NCI-H510A treated with DMSO at 0.1 percent for 48 hours (cell line): Measurements from ENCODE around the gene TXNDC16.
"Not testable (repeated sequence)": the region's sequence is repeated elsewhere in the genome, so short reads cannot be mapped to it uniquely, and the experiment has no call there.

ENCODE experiments used
- DNase-seq: peaks from one replicate; lab custom pipeline; 2025; lab: John Stamatoyannopoulos, UW

TXNDC16 gene

GRCh38 chr14:52545584-52546317, 6.6 kb downstream of the TXNDC16 start:
- DNase-seq, result no peak

DNA sequence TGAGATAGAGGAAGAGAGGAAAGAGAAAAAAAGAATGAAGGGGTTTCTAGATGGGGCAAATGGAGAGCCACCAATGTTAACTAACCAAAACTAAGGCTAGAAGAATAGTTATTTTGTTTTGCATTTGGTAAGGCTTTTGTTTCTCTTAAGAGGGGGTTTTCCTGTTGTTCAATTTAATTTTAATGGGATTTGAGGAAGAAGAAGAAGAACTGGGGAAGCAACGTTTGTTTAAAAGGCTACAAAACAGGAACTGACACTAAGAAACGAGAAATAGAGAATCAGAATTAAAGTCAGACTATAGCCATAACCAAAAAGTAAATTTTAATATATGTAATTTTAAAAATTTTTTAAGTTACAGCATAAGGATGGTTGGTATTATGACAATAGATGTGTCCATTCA, 13.7 kb downstream of the TXNDC16 start:
- DNase-seq, result no peak

DNA sequence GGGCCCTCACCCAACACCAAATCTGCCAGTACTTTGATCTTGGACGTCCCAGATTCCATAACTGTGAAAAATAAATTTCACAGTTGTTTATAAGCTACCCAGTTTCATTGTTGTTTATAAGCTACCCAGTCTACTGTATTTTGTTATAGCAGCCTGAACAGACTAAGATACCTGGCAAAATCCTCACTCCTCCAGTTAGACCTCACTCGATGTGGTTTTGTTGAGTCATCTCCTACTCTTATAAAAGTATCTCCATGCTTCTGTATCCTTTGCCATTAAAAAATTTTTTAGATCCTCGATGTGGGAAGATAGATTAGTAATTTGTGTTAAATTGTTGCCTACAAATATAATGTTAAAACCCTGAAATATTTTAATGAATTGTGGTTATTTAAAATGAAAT, 16.0 kb downstream of the TXNDC16 start:
- DNase-seq, result no peak

DNA sequence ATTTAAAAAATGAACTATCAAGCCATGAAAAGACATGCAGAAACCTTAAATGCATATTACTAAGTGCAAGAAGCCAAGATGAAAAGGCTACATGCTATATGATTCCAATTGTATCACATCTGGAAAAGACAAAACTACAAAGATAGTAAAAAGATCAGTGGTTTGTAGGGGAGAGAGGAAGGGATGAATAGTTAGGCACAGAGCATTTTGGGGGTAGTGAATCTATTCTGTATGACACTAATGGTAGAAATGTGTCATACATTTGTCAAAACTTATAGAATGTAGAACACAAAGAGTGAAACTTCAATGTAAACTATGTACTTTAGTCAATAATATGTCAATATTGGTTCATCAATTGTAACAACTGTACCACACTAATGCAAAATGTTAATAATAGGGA, 20.8 kb downstream of the TXNDC16 start:
- no peak for DNase-seq

- no peak for DNase-seq
Observed at GRCh38 chr14:52527052-52527451, 25.3 kb downstream of the TXNDC16 start.

DNA sequence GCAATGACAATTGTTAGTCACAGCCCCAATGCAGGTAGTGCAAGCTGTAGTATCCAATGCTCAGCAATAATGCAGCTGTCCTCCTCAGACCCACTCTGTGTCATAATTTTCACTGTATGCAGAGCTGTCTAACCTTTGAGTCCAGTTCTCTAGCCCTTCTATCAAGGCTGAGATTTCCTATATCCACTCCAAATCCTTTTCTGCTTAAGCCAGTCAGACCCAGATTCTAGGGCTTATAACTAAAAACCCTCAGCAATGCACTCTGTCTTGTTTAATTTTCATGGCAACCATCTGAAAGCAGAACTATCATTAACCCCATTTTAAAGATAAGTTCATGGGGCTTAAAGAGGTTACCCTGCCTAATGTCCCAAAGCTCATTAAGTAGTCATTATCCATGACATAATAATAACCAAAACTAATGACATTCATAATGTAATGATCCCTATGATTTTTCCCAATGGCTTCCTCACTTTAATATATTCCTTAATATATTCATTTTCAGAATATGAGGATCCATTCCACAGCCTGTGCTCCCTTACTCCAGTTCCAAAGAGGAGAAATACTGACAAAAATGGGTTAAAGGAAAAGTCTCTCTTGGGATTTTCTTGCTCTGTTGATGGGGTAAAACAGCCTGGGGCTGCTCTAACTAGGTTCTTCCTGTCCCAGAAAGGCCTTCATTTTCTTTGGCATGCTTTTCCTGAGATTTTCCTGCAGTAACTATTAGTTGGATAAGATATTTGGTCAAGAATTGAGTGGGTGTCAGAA, 29.5 kb downstream of the TXNDC16 start:
- no peak for DNase-seq

DNA sequence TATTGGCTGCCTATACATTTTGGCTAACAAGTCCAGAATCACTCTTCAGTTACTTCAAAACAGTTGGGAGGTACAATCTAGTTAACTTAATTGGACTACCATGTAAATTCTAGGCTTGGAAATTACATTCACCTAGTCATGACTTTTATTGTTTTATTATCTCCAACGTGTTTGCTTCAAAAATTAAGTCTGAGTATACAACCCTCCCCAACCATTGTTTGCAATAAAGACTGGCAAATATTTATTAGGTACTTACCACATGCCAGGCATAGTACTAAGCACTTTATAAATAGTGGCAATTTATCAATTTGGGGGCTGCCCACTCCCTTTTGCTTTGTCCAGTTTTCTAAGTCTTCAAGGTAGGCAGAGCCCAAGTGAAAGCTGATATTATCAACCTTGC, 30.3 kb downstream of the TXNDC16 start:
- DNase-seq, result no peak

- no peak for DNase-seq
Observed at GRCh38 chr14:52514046-52514811, 38.1 kb downstream of the TXNDC16 start.

GRCh38 chr14:52513249-52513648, 39.1 kb downstream of the TXNDC16 start:
- no peak for DNase-seq

GRCh38 chr14:52494444-52494843, 57.9 kb downstream of the TXNDC16 start:
- no peak for DNase-seq

GRCh38 chr14:52485350-52485960, 66.8 kb downstream of the TXNDC16 start:
- no peak for DNase-seq

- DNase-seq, result no peak
Observed at GRCh38 chr14:52481864-52482263, 70.4 kb downstream of the TXNDC16 start.

- peak; percentile 27 for DNase-seq
Observed at GRCh38 chr14:52473557-52473956, 78.7 kb downstream of the TXNDC16 start.

- DNase-seq, result no peak
Observed at GRCh38 chr14:52472728-52473127, 79.6 kb downstream of the TXNDC16 start.

DNA sequence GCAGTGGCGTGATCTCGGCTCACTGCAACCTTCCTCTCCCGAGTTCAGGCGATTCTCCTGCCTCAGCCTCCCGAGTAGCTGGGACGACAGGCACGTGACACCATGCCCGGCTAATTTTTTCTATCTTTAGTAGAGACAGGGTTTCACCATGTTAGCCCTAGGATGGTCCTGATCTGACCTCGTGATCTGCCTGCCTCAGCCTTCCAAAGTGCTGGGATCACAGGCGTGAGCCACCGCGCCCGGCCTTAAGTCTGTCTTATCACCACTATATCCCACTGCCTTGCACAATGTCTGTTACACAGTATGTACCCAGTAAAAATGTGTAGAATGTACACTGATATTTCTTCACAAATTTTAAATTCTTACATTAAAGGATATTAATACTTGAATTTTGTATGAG, 80.1 kb downstream of the TXNDC16 start:
- DNase-seq, result not testable (repeated sequence)

DNA sequence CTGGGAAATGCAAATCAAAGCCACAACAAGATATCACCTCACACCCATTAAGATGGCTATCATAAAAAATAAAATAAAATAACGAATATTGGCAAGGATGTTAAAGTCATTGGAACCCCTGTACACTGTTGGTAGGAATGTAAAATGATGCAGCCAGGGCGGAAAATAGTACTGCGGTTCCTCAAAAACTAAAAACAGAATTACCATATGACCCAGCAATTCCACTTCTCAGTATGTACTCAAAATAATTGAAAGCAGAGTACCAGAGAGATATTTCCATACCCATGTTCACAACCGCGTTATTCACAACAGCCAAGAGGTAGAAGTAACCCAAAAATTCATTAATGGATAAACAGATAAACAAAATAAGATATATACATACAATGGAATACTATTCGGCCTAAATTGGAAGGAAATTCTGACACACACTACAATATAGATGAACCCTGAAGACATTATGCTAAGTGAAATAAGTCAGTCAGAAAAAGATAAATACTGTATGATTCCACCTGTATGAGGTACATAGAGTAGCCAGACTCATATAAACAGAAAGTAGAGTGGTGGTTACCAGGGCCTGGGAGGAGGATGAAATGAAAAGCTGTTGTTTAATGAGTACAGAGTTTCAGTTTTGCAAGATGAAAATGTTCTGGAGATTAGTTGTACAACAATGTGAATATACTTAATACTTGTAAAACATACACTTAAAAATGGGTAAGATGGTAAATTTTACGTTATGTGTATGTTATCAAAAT, 84.6 kb downstream of the TXNDC16 start:
- DNase-seq, result no peak

DNA sequence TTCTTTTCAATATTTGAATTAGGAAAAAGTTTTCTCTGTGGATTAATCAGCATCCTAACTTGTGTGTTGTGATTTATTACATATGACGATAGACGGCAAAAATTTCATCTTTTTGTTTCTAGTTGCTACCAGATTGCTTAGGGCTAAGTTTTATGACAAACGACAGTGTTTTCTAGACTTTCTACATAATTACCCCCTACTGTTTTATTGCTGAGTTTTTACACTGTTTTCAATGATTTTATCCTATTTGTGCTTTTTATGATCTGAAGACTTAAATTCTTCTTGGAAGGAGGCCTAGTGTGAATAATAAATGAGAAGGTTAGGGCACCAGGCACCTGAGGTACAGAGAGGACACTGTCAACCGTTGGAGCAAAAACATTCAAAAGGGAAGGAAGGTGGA, 88.1 kb downstream of the TXNDC16 start:
- DNase-seq, result no peak

DNA sequence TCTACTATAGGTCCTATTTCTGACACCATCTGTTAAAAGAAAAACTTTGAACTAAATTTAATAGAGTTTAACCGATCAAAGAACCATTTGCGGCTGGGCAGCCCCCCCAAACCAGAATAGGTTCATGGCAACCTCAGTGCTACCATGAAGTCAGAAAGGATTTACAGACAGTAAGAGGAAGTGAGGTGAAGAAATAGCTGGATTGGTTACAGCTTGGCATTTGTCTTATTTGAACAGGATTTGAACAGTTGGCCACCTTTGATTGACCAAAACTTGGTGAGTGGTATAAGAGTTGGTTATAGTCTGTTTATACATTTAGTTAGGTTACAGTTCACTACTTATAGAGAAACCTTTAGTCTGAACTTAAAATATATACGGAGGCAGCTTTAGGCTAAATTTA, 88.9 kb downstream of the TXNDC16 start:
- DNase-seq, result no peak

GRCh38 chr14:52461721-52462120, 90.6 kb downstream of the TXNDC16 start:
- no peak for DNase-seq

GRCh38 chr14:52458721-52459085, 93.6 kb downstream of the TXNDC16 start:
- no peak for DNase-seq

GRCh38 chr14:52457411-52457810, 94.9 kb downstream of the TXNDC16 start:
- no peak for DNase-seq
